ENCODE results near the gene CCDC142. TPM values are rescaled to one million over a fixed set of nuclear protein-coding genes. Genes with fewer than 3 reads are reported as not detected.

CCDC142 gene
- total RNA-seq, 4 donors from 2014 or later = 13.6 to 58.7 (median 31.3) TPM

DNA sequence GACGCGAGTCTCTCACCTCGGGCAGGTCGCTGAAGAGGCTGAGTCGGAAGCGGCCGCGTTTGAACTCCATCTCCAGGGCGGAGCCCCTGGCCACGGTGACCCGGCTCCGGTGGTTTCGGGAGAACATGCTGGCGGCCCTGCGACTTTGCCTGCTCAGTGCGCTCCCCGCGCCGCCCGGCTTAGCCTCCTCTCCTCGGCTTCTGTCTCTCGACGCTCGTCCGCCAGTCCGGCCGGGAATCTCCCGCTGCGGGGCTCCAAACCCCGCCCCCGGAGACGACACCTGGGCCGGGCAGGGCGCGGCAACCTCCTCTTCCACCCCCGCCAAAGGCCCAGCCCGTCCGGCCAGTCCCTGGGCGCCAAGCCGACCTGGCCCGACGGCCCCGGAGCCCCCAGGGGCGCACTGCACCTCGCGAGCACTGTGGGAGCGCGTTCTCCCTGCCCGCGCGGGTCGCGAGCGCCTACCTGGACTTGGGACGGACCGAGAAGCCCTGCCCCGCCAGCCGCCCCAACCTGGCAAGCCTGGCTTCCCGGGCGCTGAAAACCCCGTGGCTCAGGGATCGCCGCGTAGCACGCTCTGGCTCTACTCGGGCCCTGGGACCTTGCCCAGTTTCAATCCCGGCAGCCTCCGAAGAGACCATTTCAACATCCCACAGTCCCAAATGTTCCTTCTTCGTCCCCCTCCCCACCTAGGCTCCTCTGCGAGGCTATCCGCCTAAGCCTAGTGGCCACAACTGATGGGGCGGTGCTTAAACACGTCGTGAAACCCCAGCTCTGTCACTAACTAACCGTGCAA, 40.9 kb downstream of the CCDC142 start, which contains the start of gene RTKN:
RTKN (minus strand) TSS at position 248 of the 793 bp plus-strand sequence; CDS start at position 127, 121 bp downstream.
- Histone ChIP-seq H3K27me3 (no peaks in the 10 kb centered on the region), H3K9me3 (no peaks in the 10 kb centered on the region), H3K4me1 (peaks cover 10 to 18% of the 10 kb centered on the region in 2 donors), H3K27ac (peak within 1 kb of the TSS; percentile 42 to 84 (median 76)), H3K4me3 (replicated peaks in 1 of 3) (peak within 1 kb of the TSS; percentile 33 to 51 (median 51)), H3K36me3 (no peaks in the 10 kb centered on the region)
- TF ChIP-seq CTCF (IDR thresholded peaks at IDR 0.05) (no peak), POLR2A (IDR thresholded peaks at IDR 0.05) (peak; percentile 4 to 75)
- intact Hi-C loops (cut with DNase I) = no loop called here
- WGBS, 2 donors = 9 to 23% methylated on average over 10 to 50 of the region's 75 CpGs
- DNase-seq = peak; percentile 82

DNA sequence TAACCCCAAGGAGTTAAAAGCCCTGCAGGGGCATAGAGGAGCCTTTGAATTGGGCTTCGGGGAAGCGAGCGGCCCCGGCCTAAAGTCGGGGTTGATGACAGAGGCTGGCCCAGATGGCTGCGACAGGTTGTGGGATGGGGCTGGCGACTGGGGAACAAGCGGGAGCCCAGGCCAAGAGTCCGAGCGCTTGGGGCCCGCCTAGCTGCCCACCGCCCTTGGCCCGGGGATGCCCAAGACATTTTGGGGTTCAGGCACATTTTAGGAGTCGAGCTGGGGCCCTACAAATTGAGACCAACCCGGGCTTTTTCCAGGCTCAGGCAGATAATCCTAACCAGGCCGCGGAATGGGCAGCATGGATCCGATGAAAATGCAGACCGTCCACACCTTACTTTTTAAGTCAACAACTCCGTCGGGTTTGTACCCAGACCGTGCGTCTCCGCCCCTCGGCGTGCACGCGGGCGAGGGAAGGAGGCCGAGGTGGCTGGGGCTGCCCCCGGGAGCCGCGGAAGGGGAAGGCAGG, 41.6 kb downstream of the CCDC142 start:
- Histone ChIP-seq H3K4me3 (replicated peaks in 1 of 3) (peak overlapping the region; percentile 33 to 51 (median 51)), H3K27me3 (no peaks in the 10 kb centered on the region), H3K27ac (peak overlapping the region; percentile 42 to 84 (median 76)), H3K36me3 (no peaks in the 10 kb centered on the region), H3K9me3 (no peaks in the 10 kb centered on the region), H3K4me1 (peaks cover 10 to 18% of the 10 kb centered on the region in 2 donors)
- WGBS, 2 donors = 19 to 24% methylated on average over 11 to 19 of the region's 33 CpGs
- DNase-seq = no peak
- no peak for TF ChIP-seq CTCF (IDR thresholded peaks at IDR 0.05)
- TF ChIP-seq POLR2A (IDR thresholded peaks at IDR 0.05) = no peak
- intact Hi-C loops (cut with DNase I) = no loop called here

- peak; percentile 92 to 93 for DNase-seq
- H3K4me1 ChIP-seq = peaks cover 10 to 18% of the 10 kb centered on the region in 2 donors
- 8 to 28% methylated on average over 5 to 12 of the region's 45 CpGs for WGBS, 2 donors
- no peaks in the 10 kb centered on the region for H3K36me3 ChIP-seq
- H3K27ac ChIP-seq = peak overlapping the region; percentile 42 to 84 (median 76)
- intact Hi-C loops (cut with DNase I) = no loop called here
- H3K9me3 ChIP-seq = no peaks in the 10 kb centered on the region
- peak overlapping the region; percentile 33 to 51 (median 51) for H3K4me3 ChIP-seq (replicated peaks in 1 of 3)
- no peaks in the 10 kb centered on the region for H3K27me3 ChIP-seq
- TF ChIP-seq CTCF (IDR thresholded peaks at IDR 0.05) (peak in 4 of 6 experiments; percentile 34 to 62 (median 38)), POLR2A (IDR thresholded peaks at IDR 0.05) (peak; percentile 46 to 78)
Observed at GRCh38 chr2:74440378-74441169, 42.2 kb downstream of the CCDC142 start.

DNA sequence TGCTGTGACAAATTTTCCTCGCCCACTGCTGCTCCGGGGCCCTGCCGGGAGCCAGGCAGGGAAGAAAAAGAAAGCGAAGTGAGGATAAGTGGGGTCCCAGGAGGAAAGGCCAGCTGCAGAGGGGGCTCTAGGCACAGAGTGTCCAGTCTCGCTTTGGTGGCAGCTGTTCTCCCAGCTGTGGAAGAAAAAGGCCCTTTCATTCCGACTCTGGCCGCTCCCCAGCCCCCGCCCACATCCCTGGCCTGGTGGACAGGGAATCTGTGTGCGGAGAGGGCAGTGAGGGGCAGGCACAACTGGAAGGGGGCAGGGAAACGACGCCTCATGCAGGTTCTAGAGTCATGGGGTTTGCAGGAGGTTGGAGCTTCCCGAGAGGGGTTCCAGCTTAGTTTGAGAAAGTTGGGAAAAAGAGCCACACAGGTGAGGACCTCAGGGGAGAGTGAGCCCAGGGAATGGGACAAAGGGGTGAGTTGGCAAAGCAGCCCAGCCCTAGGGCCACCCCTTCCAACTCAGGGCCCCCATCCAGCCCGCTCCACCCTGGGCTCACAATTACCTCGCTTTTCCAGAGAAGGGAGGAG, 42.9 kb downstream of the CCDC142 start:
- intact Hi-C loops (cut with DNase I) = no loop called here
- peak overlapping the region in 2 of 3 donors; percentile 21 to 51 for H3K4me3 ChIP-seq (replicated peaks in 1 of 3)
- H3K27me3 ChIP-seq = no peaks in the 10 kb centered on the region
- no peaks in the 10 kb centered on the region for H3K9me3 ChIP-seq
- H3K36me3 ChIP-seq = no peaks in the 10 kb centered on the region
- WGBS, 2 donors = 10 to 11% methylated on average over 13 to 14 of the region's 14 CpGs
- peaks cover 10 to 18% of the 10 kb centered on the region in 2 donors for H3K4me1 ChIP-seq
- no peak for TF ChIP-seq POLR2A (IDR thresholded peaks at IDR 0.05)
- TF ChIP-seq CTCF (IDR thresholded peaks at IDR 0.05) = no peak
- DNase-seq = peak; percentile 66 to 67
- H3K27ac ChIP-seq = peak overlapping the region; percentile 42 to 84 (median 76)

Data from thyroid gland (tissue), 4 donors.